ENCODE measurements around the gene INTS15.
A peak's percentile ranks its signal among the peaks of the same experiment; 100 is the strongest.
"Not testable (repeated sequence)": the region's sequence is repeated elsewhere in the genome, so short reads cannot be mapped to it uniquely, and the experiment has no call there.

Gene INTS15

GRCh38 chr7:6619961-6620360 lies 30.1 kb downstream of the INTS15 start:
- no peak for DNase-seq

GRCh38 chr7:6621195-6622133 lies 31.6 kb downstream of the INTS15 start:
- no peak for DNase-seq

DNA sequence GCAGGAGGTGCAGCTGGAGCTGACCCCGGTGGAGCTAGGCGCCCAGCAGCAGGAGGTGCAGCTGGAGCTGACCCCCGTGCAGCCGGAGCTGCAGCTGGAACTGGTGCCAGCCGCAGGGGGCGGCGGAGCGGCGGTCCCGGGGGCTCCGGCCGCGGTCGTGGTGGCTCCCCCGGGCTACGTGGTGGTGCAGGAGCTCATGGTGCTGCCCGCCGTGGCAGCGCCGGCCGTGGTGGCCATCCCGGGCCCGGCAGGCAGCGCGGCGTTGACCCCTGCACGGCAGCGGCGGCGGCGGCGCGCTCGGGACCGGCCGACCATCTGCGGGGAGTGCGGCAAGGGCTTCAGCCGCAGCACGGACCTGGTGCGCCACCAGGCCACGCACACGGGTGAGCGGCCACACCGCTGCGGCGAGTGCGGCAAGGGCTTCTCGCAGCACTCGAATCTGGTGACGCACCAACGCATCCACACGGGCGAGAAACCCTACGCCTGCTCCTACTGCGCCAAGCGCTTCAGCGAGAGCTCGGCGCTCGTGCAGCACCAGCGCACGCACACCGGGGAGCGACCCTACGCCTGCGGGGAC lies 32.4 kb downstream of the INTS15 start:
- no peak for DNase-seq

- no peak for DNase-seq
Observed at GRCh38 chr7:6623589-6624245, 33.9 kb downstream of the INTS15 start.

- DNase-seq: no peak
Observed at GRCh38 chr7:6624246-6624611, 34.4 kb downstream of the INTS15 start.

DNA sequence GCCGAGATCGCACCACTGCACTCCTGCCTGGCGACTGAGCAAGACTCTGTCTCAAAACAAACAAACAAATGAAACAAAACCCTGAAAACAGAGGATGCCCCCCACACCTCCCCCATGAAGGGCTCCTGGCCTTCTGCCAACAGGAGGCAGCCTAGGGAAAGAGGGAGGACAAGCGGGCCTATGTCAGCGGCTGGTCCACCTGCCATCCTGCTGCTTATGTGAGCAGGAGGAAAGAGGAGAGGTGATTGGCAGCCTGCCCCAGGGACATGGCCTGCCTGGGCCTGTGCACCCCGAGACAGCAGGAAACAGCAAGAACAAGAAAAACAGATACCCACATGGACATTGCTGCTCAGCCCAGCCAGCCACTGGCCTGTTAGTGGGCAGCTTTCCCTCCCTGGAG lies 38.2 kb downstream of the INTS15 start:
- no peak for DNase-seq

DNA sequence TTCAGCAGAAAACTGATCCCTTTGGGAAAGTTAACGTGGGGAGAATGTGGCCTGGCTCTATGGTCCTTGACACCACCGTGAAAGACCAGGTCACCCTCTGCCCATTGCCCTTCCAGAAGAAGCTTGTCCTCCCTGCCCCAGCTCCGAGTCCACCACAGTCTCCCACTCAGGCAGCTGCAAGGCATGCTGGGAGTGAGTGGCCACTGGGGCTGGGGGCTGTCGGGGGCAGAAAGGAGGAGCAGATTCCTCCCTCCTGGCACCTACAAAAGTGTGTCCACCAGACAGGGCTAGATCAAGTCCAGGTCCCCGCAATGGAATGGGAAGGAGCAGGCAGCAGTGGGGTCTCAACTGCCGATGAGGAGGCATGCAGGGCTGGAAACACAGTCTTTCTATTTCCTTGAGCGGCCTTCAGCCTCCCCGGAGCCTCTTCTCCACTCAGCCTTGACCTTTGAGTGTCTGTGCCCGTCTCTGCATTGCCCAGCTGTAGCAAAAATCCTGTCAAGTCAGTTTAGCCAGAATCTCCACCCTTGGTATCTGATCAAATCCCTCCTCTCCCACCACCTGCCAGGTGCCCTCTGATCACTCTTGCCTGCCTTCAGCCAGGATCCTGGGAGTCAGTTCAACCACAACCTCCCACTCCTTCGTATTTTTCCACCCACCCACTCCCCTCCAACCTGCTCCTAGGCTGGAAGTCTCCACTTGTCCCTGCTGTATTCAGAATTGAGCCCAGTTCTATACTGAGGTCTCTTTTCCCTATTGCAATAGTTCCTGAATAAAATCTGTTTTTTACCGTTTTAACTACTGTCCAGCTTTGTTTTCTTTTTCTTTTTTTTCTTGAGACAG lies 40.4 kb downstream of the INTS15 start:
- DNase-seq: no peak

DNA sequence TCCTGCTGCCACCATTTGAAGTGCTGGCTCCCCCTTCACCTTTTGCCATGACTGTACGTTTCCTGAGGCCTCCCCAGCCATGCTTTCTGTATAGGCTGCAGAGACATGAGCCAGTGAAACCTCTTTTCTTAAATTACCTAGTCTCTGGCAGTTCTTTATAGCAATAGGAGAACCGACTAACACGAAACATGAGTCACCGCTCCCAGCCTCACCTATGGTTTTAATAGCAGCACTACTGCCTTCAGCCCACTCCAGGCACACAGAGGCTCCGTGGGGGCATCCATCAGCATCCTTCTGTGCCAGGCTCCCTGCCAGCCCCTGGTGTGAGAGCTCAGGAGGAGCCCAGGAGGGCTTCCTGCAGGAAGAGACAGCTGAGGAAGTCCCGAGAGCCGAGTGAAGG lies 41.8 kb downstream of the INTS15 start:
- no peak for DNase-seq

GRCh38 chr7:6634021-6634420 lies 44.2 kb downstream of the INTS15 start:
- no peak for DNase-seq

DNA sequence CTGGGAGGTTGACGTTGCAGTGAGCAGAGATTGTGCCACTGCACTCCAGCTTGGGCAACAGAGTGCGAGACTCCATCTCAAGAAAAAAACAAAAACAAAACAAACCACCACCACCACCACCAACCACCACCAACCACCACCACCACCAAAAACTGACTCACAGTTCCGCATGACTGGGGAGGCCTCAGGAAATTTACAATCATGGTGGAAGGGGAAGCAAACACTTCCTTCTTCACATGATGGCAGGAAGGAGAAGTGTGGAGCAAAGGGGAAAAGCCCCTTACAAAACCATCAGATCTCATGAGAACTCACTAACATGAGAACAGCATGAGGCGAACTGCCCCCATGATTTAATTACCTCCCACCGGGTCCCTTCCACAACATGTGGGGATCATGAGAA lies 45.1 kb downstream of the INTS15 start:
- not testable (repeated sequence) for DNase-seq

DNA sequence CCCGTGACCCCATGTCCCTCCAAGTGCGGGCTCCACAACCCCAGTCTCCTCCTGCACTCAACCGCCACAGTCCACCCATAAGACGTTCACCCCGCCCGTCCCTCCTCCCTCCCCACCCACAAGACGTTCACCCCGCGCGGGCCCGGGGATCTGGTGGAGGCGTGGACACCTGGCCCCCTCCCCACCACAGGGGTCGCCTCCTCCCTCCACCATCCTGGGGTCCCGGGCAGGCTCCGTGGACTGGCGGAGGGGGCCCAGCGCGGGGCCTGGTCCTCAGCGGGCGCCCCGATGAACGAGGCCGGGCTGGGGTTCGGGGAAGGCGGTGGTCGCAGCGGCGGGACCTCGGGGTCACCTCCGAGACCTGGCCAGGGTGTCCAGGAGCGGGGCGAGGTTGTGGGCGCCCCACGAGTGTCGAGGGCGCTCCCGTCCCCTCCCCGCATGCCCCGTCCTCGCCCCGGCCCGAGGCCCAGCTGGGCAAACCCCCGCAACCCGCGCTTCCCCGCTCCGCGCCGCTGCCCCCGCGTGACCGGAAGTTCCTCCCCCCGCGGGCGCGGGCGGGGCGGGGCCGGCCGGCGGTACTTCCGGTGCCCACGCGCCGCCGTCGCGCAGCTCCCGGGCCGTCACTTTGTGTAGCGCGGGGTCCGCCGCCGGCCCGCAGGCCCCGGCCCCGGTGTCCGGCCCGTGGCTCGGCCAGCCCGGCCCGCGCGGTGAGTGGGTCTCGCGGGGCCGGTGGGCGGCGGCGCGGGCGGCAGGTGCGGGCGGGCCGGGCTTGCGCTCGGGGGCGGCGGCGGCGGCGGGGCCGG lies 47.1 kb downstream of the INTS15 start, which contains the start of gene ZNF316:
Gene ZNF316, plus strand, starts transcription at position 578 of the 803 bp plus-strand sequence. CDS start 5,092 bp downstream, outside the sequence.
- peak; percentile 62 for DNase-seq

DNA sequence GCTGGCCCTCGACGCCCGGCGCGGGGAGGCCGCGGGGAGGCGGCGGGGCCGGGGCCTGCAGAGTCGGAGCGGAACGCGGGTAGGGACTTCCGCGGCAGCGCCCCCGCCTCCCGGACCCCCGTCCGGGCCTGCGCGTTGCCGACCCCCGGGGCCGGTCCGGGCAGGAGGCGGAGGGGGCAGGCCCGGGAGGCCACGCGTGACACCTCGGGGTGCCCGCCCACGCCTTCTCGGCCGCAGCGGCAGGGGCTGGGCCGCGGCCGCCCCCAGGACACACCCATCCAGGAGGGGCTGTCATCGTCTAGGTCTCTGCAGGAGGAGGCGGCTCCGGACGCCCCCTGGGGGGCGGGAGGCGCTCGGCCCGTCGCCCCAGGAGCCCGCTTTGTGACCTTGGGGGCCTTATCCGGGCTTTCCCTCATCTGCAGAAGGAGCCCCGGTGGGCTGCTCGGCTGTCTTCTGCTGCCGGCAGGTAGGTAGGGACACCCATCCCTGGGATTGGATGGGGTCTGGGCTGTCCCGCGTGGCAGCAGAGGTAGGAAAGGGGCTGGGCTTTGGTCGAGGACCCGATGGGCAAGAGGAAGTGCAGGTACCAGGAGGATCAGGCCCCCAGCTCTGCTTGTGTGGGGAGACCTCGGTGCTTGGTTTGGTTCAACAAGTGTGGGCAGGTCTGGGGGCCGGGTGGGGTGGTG lies 47.9 kb downstream of the INTS15 start:
- peak; percentile 63 for DNase-seq

DNA sequence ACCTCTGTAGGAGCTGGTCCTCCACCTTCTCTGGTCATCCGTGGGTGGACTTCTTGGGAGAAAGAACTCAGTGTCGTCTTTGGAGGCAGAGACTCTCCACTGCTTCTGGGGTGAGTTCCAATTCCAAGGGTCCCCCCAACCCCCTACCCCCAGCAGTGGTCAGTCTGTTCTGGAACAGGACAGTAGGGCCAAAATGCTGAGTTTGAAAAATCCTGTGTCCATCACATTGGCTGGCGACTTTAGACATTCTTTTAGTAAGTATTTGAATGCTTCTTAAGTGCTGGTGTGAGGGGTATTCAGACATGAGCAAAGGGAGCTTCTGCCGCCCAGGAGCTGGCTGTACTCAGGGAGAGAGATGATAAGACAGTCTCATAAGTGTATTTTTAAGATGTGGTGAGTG lies 49.2 kb downstream of the INTS15 start:
- no peak for DNase-seq

DNA sequence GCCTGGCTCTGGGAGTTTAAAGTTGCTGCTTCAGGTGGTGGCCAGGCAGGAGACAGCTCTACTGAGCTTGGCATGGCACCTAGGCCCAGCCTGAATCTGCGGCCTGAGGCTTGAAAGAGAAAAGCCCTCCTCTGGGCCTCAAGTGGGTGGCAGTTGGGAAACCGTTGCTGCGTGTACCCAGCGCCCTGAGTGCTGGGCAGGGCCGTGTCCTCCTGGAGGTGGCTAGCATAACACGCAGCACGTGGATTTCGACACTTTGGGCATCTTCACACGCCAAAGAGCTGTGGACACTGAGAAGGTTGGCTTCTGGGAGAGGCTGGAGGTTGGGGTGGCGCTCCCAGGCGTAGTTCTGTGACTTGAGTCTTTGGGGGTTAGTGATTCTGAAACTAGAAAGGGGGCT lies 49.8 kb downstream of the INTS15 start:
- DNase-seq: no peak

DNA sequence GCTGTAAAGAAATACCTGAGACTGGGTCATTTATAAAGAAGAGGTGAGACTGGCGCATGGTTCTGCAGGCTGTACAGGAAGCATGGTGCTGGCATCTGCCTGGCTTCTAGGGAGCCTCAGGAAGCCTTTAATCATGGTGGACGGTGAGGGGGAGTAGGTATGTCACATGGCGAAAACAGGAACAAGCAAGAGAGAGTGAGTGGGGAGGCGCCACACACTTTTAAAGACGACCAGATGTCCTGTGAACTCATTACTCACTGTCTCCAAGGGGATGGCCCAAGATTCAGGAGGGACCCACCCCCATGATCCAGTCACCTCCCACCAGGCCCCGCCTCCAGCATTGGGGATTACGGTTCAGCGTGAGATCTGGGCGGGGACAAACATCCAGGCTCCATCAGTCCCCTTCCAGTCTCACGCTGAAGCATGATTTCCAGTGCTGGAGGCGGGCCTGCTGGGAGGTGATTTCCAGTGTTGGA lies 50.5 kb downstream of the INTS15 start:
- DNase-seq: no peak

- DNase-seq: no peak
Observed at GRCh38 chr7:6641305-6642035, 51.6 kb downstream of the INTS15 start.

DNA sequence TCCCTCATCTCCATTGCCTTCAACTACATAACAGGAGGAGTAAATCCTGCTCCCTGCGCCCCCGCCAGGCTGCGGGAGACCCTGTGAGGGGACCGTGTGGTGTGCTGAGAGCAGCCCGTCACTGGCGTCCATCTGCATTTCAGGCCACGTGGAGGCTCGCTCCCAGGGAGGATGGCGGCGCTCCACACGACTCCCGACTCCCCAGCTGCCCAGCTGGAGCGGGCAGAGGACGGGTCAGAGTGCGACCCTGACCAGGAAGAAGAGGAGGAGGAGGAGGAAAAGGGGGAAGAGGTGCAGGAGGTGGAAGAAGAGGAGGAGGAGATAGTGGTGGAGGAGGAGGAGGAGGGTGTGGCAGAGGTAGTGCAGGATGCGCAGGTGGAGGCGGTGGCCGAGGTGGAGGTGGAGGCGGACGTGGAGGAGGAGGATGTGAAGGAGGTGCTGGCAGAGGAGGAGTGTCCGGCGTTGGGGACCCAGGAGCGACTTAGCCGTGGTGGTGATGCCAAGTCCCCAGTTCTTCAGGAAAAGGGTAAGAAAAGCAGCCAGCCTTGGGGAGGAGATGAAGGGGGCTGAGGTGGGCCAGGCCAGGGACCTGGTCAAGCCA lies 52.5 kb downstream of the INTS15 start:
- DNase-seq: no peak

- DNase-seq: no peak
Observed at GRCh38 chr7:6642861-6643640, 53.2 kb downstream of the INTS15 start.

GRCh38 chr7:6643915-6644625 lies 54.2 kb downstream of the INTS15 start:
- DNase-seq: no peak

Data from NCI-H146 (cell line).